GM10266 (cell line): Measurements from ENCODE around the gene CMTM4.
"Not testable (repeated sequence)": the region's sequence is repeated elsewhere in the genome, so short reads cannot be mapped to it uniquely, and the experiment has no call there.

Experiments
- DNase-seq: peaks from one replicate; pipeline ENCODE4 v3.0.0; 2012; ENCODE audit errors: extremely low spot score
- TF ChIP-seq, protein P1 (sequence below): IDR thresholded peaks from 2 replicates; pipeline ENCODE4 v1.5.1; 2012; ENCODE audit warnings: mild to moderate bottlenecking, low read depth; ENCODE audit not compliant: control insufficient read depth, insufficient read depth; ENCODE audit errors: missing control alignments

Gene CMTM4

DNA sequence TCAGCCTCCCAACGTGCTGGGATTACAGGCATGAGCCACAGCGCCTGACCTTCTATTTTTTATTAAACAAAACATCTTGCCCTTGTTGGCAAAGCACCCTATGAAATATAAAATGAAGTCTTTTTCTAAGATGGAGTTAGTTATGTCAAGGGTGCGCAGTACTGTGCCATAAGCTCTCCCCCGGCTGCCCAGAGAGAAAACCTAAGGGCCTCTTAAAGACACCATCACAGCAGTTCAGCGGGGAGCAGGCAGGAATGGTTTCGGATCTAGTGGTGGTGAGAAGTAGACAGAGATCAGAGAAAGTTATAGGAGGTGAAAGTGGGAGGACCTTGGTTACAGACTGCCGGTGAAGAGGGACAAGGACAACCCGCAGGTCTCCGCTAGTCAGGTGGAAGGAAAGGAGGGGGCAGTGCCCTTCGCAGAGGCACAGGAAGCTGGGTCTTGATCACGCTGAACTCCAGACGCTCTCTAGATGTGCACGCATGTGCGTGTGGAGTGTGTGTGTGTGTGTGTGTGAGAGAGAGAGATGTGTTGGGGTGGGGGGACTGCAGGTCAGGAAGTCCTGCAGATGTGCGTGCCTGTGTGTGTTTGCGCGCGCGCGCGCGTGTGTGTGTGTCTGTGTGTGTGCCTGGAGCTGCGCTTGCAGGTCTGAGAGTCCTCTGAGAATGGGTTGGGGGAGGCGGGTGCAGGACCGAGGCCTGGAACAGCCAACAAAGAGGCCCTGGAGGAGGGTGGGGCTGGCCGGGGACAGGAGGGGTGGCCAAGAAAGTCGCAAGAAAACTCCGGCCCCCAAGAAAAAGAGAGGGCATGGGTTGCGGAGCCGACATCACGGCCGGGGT is 92.8 kb downstream of the CMTM4 start:
- TF ChIP-seq, protein P1, sequence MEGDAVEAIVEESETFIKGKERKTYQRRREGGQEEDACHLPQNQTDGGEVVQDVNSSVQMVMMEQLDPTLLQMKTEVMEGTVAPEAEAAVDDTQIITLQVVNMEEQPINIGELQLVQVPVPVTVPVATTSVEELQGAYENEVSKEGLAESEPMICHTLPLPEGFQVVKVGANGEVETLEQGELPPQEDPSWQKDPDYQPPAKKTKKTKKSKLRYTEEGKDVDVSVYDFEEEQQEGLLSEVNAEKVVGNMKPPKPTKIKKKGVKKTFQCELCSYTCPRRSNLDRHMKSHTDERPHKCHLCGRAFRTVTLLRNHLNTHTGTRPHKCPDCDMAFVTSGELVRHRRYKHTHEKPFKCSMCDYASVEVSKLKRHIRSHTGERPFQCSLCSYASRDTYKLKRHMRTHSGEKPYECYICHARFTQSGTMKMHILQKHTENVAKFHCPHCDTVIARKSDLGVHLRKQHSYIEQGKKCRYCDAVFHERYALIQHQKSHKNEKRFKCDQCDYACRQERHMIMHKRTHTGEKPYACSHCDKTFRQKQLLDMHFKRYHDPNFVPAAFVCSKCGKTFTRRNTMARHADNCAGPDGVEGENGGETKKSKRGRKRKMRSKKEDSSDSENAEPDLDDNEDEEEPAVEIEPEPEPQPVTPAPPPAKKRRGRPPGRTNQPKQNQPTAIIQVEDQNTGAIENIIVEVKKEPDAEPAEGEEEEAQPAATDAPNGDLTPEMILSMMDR = no peak
- DNase-seq = peak; percentile 50

DNA sequence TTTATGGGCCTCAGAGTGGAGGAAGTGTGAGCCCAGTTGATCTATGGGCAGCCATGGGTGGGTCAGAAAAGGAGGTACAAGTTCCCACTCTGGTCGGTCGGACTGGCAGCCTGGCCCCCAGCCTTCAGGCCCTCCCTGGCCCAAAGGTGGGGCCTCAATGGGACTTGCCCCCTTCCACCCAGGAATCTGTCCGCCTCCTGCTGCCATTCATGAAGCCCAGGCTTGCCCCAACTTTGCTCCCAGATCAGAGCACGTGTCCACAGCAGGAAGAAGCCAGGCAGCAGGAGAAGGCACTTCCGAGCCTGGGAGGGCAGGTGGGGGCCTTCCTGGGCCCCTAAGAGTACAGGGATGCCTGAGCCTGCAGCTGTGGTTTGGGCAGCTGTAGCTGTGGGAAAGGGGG is 95.1 kb downstream of the CMTM4 start:
- DNase-seq = no peak
- TF ChIP-seq, protein P1 = no peak

- TF ChIP-seq, protein P1 = no peak
- DNase-seq = no peak
Measured at GRCh38 chr16:66600477-66600876, 96.1 kb downstream of the CMTM4 start.

GRCh38 chr16:66599726-66600125 is 96.8 kb downstream of the CMTM4 start:
- no peak for DNase-seq
- TF ChIP-seq, protein P1 = no peak

DNA sequence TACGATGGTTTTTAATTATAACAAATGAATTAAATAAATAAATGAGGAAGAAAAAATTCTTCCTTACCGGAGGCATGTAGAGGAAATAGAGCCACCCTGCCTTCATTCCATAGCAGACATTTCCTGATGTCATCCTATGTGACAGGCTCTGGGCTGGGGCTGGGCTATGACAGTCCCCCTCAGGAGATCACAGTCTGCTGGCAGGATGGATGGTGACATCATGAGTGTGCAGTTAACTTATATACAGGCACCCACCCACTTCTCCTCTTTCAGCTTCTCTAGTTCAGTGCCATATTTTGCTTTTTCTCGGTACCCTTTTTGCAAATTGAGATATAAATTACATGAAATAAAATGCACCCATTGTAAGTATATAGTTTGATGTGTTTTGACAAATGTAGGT is 98.4 kb downstream of the CMTM4 start:
- DNase-seq = no peak
- TF ChIP-seq, protein P1 = no peak

- TF ChIP-seq, protein P1 = no peak
- no peak for DNase-seq
Measured at GRCh38 chr16:66596986-66597848, 99.3 kb downstream of the CMTM4 start.

DNA sequence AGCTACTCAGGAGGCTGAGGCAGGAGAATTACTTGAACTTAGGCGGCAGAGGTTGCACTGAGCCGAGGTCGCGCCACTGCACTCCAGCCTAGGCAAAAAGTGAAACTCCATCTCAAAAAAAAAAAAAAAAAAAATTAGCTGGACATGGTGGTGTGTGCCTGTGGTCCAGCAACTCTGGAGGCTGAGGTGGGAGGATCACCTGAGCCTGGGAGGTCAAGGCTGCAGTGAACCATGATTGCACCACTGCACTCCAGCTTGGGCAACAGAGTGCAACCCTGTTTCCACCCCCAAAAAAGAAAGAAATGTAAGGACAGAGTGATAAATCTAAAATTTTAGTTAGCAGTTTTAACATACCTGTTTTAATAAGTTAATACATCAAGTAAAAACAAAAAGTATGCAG is 100.0 kb downstream of the CMTM4 start:
- DNase-seq = not testable (repeated sequence)
